ENCODE results near the gene TACC2. TPM values are rescaled to one million over a fixed set of nuclear protein-coding genes. Genes with fewer than 3 reads are reported as not detected.

Gene TACC2
- total and polyA plus RNA-seq, 2 experiments from 2014 or later = 30.8 to 35.9 TPM

DNA sequence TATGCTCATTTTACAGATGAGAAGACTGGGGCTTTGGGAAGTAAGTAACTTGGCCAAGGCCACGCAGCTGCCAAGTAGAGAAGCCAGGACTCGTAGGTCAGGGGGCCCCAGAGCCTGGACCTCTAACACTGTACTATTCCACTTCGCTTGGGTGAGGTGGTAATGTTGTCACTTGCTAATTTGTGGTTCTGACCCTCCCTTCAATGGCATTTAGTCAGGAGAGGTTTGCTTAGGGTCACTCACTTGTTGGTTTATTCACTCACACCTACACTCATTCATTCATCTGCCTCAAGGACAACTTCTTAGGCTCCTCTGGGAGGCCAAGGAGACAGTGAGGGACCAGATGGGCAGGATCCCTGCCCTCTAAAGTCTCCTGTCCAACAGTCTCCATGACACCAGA, 303.4 kb downstream of the TACC2 start:
- ATAC-seq = no peak
- H3K36me3 Mint-ChIP-seq (ENCODE audit: low read depth) = no peaks in the 10 kb centered on the region
- TF ChIP-seq EZH2 (IDR thresholded peaks at IDR 0.05; ENCODE audit: low read depth, unreplicated experiment) (no peak), JUNB (IDR thresholded peaks at IDR 0.05; ENCODE audit: unreplicated experiment) (no peak), EZH2phosphoT487 (IDR thresholded peaks at IDR 0.05; ENCODE audit: unreplicated experiment) (no peak), STAT1 (IDR thresholded peaks at IDR 0.05; ENCODE audit: unreplicated experiment) (no peak), CREB1 (CRISPR knock-in tag; IDR thresholded peaks at IDR 0.05; ENCODE audit: low read depth) (no peak), NANOG (IDR thresholded peaks at IDR 0.05; ENCODE audit: borderline replicate concordance) (no peak), ZNF331 (CRISPR knock-in tag; IDR thresholded peaks at IDR 0.05; ENCODE audit: low read depth) (no peak), ETS1 (IDR thresholded peaks at IDR 0.05) (no peak), CTCF (conservative IDR thresholded peaks at IDR 0.05; ENCODE audit: low read depth in 2 of 2) (no peak)
- TF ChIP-seq, protein P1, sequence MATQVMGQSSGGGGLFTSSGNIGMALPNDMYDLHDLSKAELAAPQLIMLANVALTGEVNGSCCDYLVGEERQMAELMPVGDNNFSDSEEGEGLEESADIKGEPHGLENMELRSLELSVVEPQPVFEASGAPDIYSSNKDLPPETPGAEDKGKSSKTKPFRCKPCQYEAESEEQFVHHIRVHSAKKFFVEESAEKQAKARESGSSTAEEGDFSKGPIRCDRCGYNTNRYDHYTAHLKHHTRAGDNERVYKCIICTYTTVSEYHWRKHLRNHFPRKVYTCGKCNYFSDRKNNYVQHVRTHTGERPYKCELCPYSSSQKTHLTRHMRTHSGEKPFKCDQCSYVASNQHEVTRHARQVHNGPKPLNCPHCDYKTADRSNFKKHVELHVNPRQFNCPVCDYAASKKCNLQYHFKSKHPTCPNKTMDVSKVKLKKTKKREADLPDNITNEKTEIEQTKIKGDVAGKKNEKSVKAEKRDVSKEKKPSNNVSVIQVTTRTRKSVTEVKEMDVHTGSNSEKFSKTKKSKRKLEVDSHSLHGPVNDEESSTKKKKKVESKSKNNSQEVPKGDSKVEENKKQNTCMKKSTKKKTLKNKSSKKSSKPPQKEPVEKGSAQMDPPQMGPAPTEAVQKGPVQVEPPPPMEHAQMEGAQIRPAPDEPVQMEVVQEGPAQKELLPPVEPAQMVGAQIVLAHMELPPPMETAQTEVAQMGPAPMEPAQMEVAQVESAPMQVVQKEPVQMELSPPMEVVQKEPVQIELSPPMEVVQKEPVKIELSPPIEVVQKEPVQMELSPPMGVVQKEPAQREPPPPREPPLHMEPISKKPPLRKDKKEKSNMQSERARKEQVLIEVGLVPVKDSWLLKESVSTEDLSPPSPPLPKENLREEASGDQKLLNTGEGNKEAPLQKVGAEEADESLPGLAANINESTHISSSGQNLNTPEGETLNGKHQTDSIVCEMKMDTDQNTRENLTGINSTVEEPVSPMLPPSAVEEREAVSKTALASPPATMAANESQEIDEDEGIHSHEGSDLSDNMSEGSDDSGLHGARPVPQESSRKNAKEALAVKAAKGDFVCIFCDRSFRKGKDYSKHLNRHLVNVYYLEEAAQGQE (IDR thresholded peaks at IDR 0.05; ENCODE audit: unreplicated experiment) = no peak
- TF ChIP-seq, protein P2, sequence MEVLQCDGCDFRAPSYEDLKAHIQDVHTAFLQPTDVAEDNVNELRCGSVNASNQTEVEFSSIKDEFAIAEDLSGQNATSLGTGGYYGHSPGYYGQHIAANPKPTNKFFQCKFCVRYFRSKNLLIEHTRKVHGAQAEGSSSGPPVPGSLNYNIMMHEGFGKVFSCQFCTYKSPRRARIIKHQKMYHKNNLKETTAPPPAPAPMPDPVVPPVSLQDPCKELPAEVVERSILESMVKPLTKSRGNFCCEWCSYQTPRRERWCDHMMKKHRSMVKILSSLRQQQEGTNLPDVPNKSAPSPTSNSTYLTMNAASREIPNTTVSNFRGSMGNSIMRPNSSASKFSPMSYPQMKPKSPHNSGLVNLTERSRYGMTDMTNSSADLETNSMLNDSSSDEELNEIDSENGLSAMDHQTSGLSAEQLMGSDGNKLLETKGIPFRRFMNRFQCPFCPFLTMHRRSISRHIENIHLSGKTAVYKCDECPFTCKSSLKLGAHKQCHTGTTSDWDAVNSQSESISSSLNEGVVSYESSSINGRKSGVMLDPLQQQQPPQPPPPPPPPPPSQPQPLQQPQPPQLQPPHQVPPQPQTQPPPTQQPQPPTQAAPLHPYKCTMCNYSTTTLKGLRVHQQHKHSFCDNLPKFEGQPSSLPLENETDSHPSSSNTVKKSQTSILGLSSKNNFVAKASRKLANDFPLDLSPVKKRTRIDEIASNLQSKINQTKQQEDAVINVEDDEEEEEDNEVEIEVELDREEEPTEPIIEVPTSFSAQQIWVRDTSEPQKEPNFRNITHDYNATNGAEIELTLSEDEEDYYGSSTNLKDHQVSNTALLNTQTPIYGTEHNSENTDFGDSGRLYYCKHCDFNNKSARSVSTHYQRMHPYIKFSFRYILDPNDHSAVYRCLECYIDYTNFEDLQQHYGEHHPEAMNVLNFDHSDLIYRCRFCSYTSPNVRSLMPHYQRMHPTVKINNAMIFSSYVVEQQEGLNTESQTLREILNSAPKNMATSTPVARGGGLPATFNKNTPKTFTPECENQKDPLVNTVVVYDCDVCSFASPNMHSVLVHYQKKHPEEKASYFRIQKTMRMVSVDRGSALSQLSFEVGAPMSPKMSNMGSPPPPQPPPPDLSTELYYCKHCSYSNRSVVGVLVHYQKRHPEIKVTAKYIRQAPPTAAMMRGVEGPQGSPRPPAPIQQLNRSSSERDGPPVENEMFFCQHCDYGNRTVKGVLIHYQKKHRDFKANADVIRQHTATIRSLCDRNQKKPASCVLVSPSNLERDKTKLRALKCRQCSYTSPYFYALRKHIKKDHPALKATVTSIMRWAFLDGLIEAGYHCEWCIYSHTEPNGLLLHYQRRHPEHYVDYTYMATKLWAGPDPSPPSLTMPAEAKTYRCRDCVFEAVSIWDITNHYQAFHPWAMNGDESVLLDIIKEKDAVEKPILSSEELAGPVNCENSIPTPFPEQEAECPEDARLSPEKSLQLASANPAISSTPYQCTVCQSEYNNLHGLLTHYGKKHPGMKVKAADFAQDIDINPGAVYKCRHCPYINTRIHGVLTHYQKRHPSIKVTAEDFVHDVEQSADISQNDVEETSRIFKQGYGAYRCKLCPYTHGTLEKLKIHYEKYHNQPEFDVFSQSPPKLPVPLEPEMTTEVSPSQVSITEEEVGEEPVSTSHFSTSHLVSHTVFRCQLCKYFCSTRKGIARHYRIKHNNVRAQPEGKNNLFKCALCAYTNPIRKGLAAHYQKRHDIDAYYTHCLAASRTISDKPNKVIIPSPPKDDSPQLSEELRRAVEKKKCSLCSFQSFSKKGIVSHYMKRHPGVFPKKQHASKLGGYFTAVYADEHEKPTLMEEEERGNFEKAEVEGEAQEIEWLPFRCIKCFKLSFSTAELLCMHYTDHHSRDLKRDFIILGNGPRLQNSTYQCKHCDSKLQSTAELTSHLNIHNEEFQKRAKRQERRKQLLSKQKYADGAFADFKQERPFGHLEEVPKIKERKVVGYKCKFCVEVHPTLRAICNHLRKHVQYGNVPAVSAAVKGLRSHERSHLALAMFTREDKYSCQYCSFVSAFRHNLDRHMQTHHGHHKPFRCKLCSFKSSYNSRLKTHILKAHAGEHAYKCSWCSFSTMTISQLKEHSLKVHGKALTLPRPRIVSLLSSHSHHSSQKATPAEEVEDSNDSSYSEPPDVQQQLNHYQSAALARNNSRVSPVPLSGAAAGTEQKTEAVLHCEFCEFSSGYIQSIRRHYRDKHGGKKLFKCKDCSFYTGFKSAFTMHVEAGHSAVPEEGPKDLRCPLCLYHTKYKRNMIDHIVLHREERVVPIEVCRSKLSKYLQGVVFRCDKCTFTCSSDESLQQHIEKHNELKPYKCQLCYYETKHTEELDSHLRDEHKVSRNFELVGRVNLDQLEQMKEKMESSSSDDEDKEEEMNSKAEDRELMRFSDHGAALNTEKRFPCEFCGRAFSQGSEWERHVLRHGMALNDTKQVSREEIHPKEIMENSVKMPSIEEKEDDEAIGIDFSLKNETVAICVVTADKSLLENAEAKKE (CRISPR knock-in tag; IDR thresholded peaks at IDR 0.05) = no peak

More for the DNA sequence above, 303.4 kb downstream of the TACC2 start:
- H3K4me1 Mint-ChIP-seq = 0 out of 3 replicates have a peak, but pooled peaks cover 6% of the 10 kb centered on the region
- H3K27me3 ChIP-seq (ENCODE audit: insufficient read depth) = no peaks in the 10 kb centered on the region
- H3K27ac ChIP-seq (ENCODE audit: low read depth) = no peak overlapping the region
- no peak for DNase-seq (ENCODE audit: low spot score)
- peaks cover 4% of the 10 kb centered on the region for H3K27me3 Mint-ChIP-seq (ENCODE audit: insufficient read depth, low read depth, poor library complexity)
- no peak overlapping the region for H3K4me2 ChIP-seq
- no peaks in the 10 kb centered on the region for H4K20me1 ChIP-seq (replicated peaks; ENCODE audit: insufficient read depth)
- H3K79me2 ChIP-seq (replicated peaks; ENCODE audit: insufficient read depth) = no peaks in the 10 kb centered on the region
- no peak overlapping the region for H2AFZ ChIP-seq
- no peaks in the 10 kb centered on the region for H3K9me3 Mint-ChIP-seq
- no peak overlapping the region for H3K27ac Mint-ChIP-seq
- H3K4me3 ChIP-seq = no peak overlapping the region
- no peaks in the 10 kb centered on the region for H3K4me1 ChIP-seq (ENCODE audit: insufficient read depth)
- no peaks in the 10 kb centered on the region for H3K9me2 ChIP-seq (ENCODE audit: insufficient read depth)
- H3K4me3 Mint-ChIP-seq = no peak overlapping the region
- no peaks in the 10 kb centered on the region for H3F3A ChIP-seq (replicated peaks; ENCODE audit: low read depth)
- no peaks in the 10 kb centered on the region for H3K36me3 ChIP-seq (ENCODE audit: insufficient read depth)
